Islet of Langerhans (tissue), 1 donor: ENCODE data around the gene ADCY7.

Experiments
- FAIRE-seq: peaks from one replicate; lab custom pipeline; 2011; peaks lifted over from hg19 to GRCh38; lab: Jason Lieb, UNC

Gene ADCY7

DNA sequence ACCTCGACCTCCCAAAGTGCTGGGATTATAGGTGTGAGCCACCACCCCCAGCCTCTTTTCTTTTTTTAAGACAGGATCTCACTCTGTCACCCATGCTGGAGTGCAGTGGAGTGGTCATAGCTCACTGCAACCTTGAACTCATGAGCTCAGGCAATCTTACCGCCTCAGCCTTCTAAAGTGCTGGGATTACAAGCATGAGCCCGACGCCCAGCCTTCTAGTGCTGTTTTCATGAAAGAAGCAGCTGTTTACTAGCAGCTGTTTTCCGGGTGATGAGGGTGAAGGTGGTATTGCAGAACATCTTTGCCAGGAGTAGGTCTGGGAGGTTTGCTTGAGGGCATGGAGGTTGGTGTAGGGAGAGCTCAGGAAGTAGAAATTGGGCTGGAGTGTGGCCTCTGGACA, 2.0 kb downstream of the ADCY7 start:
- no peak for FAIRE-seq

DNA sequence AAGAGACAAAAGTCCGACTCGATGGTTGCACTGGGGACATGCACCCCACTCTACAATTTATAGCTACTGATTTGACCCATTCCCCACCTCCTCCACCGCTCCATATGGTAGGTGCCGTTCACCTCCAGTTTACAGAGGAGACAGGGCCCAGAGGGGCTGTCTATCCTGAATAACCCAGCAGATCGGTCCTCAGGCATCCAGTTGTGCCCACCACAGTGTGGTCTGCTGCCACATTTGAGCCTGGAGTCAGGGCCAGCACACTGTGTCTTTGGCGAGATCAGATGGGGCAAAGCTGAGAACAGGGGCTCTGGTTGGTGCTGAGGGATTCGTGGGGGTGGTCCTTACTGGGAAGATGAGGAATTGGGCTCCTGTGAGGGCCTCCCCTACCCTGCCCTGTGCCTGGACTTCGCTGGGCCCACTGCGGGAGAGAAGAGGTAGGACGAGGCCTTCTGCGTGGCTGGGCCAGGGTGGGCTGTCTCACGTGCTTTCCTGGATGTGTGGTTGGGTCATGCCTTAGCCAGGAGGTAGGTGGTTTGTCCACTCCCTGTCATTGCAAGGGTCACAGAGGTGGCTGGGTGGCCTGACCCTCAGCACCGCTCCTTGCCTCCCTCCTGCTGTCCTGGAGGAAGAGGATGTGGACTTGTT, 2.8 kb downstream of the ADCY7 start:
- FAIRE-seq: no peak

DNA sequence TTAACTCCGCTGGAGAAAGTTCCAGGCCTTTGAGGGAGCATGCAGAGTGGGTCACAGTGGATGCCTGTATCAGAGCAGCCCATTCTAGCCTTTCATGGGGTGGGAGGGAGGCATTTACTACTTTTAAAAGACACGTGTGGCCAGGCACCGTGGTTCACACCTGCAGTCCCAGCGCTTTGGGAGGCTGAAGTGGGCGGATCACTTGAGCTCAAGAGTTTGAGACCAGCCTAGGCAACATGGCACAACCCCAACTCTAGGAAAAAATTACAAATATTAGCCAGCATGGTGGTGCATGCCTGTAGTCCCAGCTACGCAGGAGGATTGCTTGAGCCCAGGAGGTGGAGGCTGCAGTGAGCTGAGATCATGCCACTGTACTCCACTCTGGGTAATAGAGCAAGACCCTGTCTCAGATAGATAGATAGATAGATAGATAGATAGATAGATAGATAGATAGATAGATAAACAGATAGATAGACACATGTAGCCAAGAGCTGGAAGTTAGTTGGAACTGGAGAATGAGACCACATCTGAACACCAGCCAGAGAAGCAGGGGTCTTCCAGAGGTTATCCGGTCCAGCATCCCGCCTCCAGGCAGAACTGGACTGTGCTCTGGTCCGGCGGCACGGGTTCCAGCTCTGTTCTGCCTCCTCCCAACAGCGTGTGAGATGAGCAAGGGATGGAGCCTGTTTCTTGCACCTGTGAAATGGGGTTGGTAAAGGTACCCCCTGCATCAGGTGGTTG, 3.6 kb downstream of the ADCY7 start:
- FAIRE-seq: no peak

DNA sequence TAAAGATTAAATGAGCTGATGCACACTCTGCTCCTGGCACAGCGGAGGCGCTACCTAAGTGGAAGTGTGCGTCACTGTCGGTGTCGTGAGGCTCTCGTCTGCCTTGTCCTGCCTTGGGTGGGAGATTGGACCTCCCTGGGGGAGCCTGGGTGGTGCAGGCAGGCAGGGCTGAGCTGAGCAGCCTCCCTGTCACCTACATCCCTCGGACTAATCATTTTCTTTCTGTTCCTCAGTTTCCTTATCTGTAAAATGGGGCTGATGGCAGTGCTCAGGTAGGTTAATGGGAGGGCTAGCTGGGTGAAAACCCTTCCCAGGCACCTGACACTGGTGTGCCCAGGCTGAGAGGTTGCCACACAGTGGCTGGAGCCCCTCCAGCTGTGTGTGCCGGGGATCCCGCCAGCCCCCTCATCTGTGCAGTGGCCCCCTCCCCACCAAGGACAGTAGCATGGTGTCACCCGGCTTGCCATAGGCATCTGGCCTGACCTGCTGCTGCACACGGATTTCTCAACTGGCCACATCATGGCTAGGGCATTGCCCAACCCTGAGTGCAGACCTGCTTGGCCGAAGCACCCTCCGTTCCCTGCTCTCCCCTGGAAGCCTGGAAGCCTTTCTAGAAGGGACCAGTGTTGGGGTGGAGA, 4.3 kb downstream of the ADCY7 start:
- no peak for FAIRE-seq

DNA sequence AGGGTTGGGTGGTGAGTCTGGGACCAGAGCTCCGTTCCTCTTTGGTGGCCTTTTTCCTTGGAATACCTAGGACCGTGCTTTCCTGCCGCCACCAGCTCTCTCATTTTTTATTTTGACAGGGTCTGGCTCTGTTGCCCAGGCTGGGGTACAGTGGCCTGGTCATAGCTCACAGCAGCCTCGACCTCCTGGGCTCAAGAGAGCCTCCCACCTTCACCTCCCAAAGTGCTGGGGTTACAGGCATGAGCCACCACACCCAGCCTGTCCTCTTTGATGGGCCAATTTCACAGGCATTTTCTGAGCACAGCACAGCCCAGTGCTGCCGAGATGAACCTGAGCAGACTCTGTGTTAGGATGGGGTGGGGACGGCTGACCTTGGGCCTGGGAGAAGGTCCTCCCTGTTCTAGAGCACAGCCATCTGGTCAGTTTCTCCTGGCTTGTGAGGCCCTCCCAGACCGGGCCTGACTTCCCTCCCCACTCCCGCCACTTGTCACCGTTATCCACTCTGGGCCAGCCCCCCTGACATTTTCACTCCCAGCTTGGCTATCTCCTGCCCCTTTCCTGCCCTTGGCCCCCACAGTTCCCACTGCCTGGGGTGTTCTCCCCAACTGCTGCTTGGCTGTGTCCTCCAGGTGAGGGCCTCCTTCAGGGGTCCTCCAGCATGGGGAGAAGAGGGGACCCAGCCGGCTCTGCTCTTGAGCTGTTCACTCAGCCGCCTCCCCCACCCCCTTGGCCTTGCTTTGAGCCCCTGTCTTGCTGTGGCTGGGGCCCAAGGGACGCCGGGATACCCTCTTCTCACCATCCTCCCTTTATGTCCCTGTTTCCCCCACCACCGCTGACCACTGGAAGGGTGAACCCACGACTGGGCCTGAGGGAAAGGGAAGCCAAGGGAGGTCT, 5.0 kb downstream of the ADCY7 start:
- FAIRE-seq: no peak

DNA sequence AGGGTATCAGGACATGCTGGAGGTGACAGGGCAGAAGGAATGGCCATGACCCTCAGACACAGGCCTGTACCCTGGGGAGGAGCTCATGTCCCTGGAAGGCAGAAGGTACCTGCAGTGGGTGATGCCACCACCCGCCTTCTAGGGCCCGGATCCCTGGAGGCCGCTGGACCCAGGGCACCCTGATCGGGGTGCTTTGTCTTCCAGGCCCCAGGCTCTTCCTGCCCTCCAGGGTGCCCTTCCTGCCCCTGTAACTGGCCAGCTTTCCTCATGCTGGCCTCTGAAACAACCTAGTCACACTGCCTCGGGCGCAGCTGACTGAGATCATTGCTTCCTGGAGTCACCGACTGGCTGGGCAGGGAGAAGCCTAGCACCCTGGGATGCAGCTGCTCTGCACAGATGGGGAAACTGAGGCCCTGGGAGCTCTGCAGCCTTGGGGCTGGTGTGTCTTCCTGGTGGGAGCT, 5.8 kb downstream of the ADCY7 start:
- FAIRE-seq: no peak

DNA sequence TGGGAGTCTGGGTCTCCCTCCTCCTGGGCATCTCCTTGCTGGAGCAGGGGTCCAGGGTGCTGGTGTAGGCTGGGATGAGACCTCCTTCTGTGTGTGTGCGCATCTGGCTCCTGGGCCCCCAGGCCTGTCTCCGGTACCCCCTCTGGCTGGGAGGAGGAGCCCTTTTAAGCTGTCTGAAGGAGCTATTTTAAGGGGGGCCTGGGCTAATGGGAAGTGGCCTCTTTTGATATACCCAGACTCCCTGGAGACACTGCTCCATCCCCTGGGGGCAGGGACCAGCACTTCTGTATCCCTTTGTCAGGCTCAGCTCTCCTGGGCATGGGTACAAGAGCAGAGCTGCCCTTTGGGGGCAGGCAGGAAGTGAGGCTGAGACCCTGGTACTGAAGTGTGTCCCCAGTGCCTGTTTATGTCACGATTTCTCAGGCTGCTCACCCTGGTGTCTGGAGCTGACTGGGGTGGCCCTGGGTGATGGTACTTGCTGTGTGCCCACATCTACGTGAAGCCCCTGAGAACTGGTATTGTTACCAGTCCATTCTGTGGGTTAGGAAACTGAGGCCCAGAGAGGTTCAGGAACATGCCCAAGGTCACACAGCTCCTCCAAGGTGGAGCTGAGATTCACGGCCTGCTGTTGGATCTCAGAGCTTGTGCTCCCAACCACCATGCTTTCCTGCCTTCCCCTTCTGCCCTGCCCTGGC, 6.5 kb downstream of the ADCY7 start:
- FAIRE-seq: no peak

DNA sequence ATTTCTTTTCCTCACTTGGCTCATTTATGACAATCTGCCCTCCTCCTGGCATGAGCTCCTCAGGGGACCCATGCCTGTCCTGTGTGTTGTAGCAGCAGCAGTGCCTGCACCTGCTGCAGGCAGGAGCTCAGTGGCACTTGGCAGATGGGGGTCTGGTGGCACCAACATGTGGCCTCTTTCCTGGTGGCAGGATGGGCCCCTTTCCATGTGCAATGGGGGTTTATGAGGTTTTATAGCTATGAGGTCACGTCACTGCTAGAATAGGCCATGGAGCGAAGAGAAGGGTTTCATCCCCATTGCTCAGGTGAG, 7.0 kb downstream of the ADCY7 start:
- no peak for FAIRE-seq

DNA sequence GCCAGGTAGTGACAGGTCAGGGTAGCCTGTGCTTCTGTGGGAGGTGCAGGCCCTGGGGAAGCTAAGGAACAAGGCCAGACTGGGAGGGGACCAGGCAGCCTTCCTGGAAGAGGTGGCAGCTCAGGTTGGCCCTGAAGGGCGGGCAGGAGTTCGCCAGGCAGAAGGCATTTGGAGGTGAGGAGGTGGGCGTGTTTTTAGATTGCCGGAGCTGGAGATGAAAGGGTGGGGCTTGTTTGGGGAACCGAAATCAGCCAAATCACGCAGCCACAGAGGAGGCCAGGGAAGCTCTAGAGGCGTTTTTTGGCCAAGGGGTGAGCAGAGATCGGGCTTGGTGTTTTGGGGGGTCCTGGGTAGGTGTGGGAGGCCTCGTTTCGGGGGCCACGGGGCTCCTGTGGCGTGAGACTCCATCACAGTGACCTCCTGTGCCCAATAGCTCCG, 7.6 kb downstream of the ADCY7 start:
- FAIRE-seq: no peak

DNA sequence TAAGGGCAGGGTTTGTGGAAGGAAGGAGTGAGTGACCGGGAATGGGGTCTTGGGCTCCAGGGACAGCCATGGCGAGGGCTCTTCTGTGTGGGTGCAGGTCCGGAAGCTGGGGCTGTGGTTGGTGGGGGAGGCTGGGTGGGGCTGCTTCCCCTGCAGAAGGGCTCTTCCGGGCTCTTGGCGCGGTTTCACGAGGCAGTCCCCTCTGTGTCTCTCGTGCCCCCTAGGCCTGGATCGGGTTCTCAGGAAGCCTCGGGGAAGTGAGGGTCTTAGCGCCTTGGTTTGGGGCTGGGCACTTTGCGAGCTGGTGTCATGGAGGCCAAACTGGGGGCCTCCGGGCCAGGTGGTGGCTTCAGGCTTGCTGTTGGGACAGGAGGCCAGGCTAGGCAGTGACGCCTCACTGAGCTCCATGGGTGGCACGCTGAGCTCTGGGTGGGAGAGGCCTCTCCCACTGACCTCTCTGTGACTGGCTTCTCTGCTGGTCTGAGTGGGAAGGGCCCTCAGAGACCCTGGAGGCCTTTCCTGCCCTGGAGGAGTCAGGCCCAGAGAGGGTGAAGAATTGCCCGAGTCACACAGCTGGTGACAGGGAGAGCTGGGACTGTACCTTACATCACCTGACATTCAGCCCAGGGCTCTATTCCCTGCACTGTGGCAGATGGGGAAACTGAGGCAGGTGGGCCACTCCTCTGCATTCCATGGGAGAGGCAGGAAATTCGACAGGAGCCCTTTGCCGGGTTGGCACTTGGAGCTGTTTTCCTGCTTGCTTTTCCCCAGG, 8.2 kb downstream of the ADCY7 start:
- FAIRE-seq: no peak

DNA sequence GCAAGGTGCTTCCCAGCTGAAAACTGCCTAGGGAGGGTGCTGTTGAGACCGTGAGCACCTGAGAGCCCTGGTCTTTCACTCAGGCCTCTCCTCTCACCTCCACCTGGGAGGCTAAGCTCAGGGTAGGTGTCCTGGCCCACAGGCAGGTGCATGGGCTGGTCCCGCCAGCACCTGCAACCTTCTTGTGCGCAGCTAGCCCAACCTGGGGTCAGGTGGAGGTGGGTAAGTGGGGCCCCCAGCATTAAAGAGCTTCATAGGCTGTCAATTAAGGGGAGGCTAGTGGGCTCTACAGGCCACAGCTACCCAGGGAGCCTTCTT, 8.7 kb downstream of the ADCY7 start:
- FAIRE-seq: no peak

DNA sequence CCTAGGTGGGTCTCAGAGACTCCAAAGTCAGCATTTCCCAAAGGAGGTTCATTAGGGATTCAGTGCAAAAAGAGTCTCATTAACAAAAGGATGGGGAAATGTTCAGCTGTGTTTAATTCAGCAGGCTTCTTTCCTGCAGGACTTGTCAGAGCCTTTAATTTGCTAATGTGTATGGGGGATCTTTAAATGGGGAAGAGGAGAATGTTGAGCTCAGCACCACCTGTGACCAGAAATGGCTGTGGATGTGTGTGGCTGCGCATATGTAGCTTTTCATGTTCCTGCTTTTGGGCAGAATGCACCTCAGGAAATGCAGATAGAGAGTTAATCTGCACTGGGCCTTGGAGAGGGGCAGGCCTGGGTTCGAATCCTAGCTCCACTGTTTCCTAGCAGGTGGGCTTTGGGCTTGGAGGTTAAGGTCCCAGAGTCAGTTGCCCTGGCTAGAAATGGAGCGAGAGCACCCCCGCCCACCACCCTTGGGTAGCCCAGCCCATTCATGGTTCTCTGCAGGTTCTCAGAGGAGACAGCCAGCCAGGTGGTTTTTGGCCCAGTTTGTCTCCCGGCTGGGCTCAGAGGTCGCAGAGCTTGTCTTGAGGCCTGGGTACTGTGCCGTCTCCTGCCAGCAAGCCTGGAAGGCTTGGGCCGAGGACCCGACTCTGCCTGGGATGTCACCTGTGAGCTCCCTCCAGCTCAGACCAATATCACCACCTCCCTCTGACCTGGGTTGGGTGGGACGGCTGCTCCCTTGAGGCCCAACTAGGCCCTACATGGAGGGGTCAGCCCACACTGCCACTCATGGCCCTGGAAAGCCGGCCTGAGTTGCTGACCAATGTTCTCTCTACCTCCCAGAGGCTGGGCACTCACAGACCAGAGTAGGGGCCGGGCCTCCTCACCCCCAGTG, 9.3 kb downstream of the ADCY7 start:
- no peak for FAIRE-seq

DNA sequence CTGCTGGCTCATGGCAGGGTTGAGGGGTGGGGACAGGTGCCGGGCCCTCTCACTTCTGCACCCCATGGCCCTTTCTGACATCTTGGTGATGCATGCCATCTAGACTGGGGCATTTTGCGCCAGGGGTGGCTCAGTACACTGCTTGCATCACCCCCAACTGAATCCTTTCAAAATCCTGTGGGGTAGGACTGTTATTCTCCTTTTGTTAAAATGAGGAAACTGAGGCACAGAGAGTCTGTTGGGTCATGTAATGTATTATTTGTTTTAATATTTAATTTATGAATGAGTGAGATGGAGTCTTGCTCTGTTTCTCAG, 9.9 kb downstream of the ADCY7 start:
- no peak for FAIRE-seq

DNA sequence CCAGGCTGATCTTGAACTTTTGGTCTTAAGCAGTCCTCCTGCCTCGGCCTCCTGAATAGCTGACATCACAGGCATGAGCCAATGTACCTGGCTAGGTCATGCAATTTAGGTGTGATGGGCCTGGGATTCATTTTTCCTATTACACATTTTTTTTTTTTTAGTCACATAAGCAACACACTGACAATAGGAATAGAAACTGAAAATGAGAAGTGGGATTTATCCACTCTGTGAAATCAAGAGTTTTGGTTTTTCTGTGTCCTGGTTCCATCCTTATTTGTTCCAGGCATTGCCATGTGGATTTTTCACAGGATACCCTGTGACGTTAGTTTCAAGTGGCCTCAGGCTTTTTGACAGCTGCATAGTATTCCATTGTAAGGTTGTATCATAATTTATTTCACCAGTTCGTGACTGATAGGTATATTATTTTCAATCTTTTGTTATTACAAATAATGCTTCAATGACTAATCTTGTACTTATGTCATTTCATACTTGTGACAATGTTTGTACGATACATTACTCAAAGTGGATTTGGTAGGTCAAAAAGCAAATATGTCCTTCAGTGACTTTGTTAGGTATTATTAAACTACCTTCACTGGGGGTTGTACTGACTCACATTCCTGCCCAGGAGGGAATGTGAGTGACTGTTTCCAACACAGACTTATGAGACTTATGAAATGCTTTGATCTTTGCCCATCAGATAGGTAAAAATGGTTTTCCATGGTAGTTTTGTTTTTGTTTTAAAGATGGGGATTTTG, 10.6 kb downstream of the ADCY7 start:
- FAIRE-seq: no peak

DNA sequence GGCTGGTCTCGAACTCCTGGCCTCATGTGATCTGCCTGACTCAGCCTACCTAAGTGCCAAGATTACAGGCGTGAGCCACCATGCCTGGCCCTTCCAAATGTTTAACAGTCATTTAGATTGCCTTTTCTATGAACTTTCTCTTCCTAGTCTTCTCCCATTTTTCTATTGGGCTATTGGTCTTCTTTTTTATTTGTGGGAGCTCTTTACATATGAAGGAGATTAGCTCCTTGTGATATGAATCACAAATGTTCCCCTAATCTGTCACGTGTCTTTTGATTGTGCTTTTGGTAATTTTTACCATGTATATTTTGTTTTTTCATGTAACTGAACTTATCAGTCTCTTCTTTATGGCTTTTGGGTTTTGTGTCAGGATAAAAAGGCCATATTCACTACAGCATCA, 11.9 kb downstream of the ADCY7 start:
- no peak for FAIRE-seq

DNA sequence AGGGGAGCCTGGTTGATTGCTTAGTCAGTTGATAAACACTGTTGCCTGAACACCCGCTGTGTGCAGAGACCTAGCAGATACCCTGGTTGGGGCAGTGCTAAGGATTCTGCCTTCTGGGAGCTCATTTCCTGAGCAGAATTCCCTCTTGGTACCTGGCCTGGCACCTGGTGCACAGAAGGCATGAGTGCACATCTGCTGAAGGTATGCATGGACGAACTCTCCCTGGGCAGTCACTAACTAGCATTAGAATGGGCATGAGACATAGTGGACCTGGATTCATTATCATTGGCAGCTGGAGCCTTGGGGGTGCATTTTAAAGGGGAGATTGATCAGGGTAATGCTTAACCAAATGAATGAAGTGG, 13.1 kb downstream of the ADCY7 start:
- FAIRE-seq: no peak

DNA sequence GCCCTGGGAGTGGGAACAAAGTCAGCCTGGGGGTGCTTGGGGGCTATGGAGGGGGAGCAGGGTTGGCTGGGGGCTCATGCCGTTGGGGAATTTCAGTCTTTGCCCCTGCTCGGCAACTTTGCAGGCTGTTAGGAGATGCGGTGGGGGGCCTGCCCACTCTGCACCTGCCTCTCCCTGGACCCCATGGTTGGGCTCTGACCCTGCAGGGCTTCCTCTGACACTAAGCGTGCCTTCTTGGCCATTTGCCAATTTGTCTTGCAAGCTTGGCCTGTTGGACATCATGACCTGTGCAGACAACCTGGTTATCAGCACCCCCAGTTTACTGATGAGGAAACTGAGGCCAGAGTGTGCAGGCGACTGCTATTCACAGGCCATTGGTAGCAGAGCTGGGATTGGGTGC, 14.6 kb downstream of the ADCY7 start:
- FAIRE-seq: no peak

DNA sequence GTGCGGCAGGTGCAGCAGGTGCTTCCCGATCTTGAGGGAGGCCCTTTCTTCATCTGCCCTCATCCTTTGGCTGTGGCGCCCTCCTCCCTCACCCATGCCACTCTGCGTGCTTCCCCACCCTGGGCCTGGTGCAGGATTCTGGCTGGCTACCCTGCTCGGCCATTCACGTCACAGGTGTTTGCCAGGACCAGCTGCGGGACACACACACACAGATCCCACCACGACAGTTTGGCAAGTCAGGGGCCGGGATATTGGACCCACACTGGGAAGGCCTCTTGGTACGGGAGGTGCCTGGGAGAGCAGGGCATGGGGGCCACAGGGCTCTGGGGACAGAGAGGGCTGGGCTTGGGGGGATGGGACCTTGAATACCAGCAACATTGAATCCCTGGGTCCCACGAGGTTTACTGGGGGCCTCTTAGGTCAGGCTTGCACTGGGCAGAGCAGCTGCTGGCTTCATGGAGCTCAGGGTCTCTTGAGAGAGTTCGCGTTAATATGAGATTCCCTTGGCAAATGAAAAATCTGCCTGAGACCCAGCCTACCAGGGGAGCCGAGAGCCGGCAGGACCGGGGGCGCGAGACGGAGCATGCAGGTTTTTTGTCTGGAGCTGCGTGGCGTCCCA, 15.1 kb downstream of the ADCY7 start:
- FAIRE-seq: no peak

DNA sequence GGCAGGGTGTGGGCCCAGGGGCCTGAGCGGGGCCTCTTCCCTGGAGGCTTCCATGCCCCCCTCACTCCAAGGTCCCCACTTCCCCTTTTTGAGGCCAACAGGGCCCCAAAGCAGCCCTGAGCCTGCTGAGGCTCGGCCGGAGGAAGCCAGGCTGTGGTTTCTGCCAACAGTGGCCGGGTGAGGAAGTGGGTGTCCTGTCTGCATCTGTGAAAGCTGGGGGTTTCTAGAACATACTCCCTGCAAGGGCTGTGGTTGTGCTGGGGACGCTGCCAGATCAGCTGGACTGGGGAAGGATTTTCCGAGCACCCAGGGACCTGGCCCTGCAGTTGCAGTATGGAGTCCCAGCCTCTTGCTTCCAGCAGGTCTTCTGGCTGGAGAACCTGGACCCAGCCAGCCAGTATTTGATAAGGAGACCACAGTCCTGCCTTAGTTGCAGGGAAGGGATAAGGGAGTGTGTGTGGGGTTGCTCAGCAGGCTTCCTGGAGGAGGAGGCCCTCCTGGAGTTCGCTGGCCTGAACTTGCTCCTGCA, 15.7 kb downstream of the ADCY7 start:
- no peak for FAIRE-seq
